Measurements from ENCODE around the gene COTL1. TPM values are rescaled to one million over a fixed set of nuclear protein-coding genes. Genes with fewer than 3 reads are reported as not detected.

COTL1 gene
- total and polyA plus RNA-seq, 4 donors: 12.0 to 59.5 (median 23.0) TPM

GRCh38 chr16:84637709-84638108 is 19.8 kb upstream of the COTL1 start:
- H3K4me1 ChIP-seq (ENCODE audit: control insufficient read depth in 4 of 4, insufficient read depth in 4 of 4, low read length in 3 of 4): peaks cover 3 to 14% (median 5%) of the 10 kb centered on the region in 4 donors
- no peak overlapping the region for H3K9ac ChIP-seq (ENCODE audit: low read depth in 1 of 2, low read length in 2 of 2)
- no peak overlapping the region for H3K27ac ChIP-seq (ENCODE audit: low read depth in 1 of 2, low read length in 2 of 2)
- no peak for DNase-seq (ENCODE audit: low spot score)
- H3K4me3 ChIP-seq (ENCODE audit: low read depth in 1 of 3, low read length in 3 of 3): no peak overlapping the region
- H3K9me3 ChIP-seq (ENCODE audit: control insufficient read depth in 4 of 4, low read length in 3 of 4): no peaks in the 10 kb centered on the region
- TF ChIP-seq NR2F2 (IDR thresholded peaks at IDR 0.05): no peak
- TF ChIP-seq FOXA2 (IDR thresholded peaks at IDR 0.05): no peak
- no peak for TF ChIP-seq MAX (IDR thresholded peaks at IDR 0.05)
- no peak for TF ChIP-seq SP1 (IDR thresholded peaks at IDR 0.05)
- no peaks in the 10 kb centered on the region for H3K36me3 ChIP-seq (ENCODE audit: control insufficient read depth in 4 of 4, insufficient read depth in 3 of 4, low read depth in 1 of 4, low read length in 3 of 4)
- 92% methylated on average over 4 of the region's 4 CpGs for WGBS
- no peaks in the 10 kb centered on the region for H3K27me3 ChIP-seq (ENCODE audit: control insufficient read depth in 4 of 4, insufficient read depth in 4 of 4, low read length in 3 of 4)

GRCh38 chr16:84635702-84636101 is 17.8 kb upstream of the COTL1 start:
- no peak overlapping the region for H3K9ac ChIP-seq (ENCODE audit: low read depth in 1 of 2, low read length in 2 of 2)
- WGBS: 40% methylated on average over 8 of the region's 8 CpGs
- peaks cover 2 to 10% (median 5%) of the 10 kb centered on the region in 4 donors for H3K4me1 ChIP-seq (ENCODE audit: control insufficient read depth in 4 of 4, insufficient read depth in 4 of 4, low read length in 3 of 4)
- no peak for DNase-seq (ENCODE audit: low spot score)
- no peak overlapping the region for H3K27ac ChIP-seq (ENCODE audit: low read depth in 1 of 2, low read length in 2 of 2)
- TF ChIP-seq HNF4A (conservative IDR thresholded peaks at IDR 0.05): peak; percentile 29 to 52
- TF ChIP-seq EGR1 (IDR thresholded peaks at IDR 0.05; ENCODE audit: low read depth in 2 of 2): peak; percentile 54 to 62
- peak in 1 of 2 donors; percentile 30 for TF ChIP-seq JUND (IDR thresholded peaks at IDR 0.05)
- no peak for TF ChIP-seq RAD21 (IDR thresholded peaks at IDR 0.05)
- TF ChIP-seq SP1 (IDR thresholded peaks at IDR 0.05): no peak
- TF ChIP-seq REST (IDR thresholded peaks at IDR 0.05): no peak
- no peak for TF ChIP-seq FOXA1 (IDR thresholded peaks at IDR 0.05)
- TF ChIP-seq GABPA (IDR thresholded peaks at IDR 0.05 in 1 of 2, conservative IDR thresholded peaks at IDR 0.05 in 1 of 2): no peak
- no peak for TF ChIP-seq TAF1 (conservative IDR thresholded peaks at IDR 0.05)
- peak; percentile 92 for TF ChIP-seq MAX (IDR thresholded peaks at IDR 0.05)
- TF ChIP-seq RXRA (IDR thresholded peaks at IDR 0.05): peak in 1 of 2 donors; percentile 46
- no peak for TF ChIP-seq FOXA2 (IDR thresholded peaks at IDR 0.05)
- no peak for TF ChIP-seq HNF4G (IDR thresholded peaks at IDR 0.05)
- no peaks in the 10 kb centered on the region for H3K9me3 ChIP-seq (ENCODE audit: control insufficient read depth in 4 of 4, low read length in 3 of 4)
- no peaks in the 10 kb centered on the region for H3K36me3 ChIP-seq (ENCODE audit: control insufficient read depth in 4 of 4, insufficient read depth in 3 of 4, low read depth in 1 of 4, low read length in 3 of 4)
- H3K27me3 ChIP-seq (ENCODE audit: control insufficient read depth in 4 of 4, insufficient read depth in 4 of 4, low read length in 3 of 4): no peaks in the 10 kb centered on the region
- no peak overlapping the region for H3K4me3 ChIP-seq (ENCODE audit: low read depth in 1 of 3, low read length in 3 of 3)

GRCh38 chr16:84633622-84634021 is 15.7 kb upstream of the COTL1 start:
- 32% methylated on average over 9 of the region's 9 CpGs for WGBS
- Histone ChIP-seq H3K4me1 (ENCODE audit: control insufficient read depth in 4 of 4, insufficient read depth in 4 of 4, low read length in 3 of 4) (peaks cover 2 to 10% (median 6%) of the 10 kb centered on the region in 4 donors), H3K9ac (ENCODE audit: low read depth in 1 of 2, low read length in 2 of 2) (no peak overlapping the region), H3K27me3 (ENCODE audit: control insufficient read depth in 4 of 4, insufficient read depth in 4 of 4, low read length in 3 of 4) (no peaks in the 10 kb centered on the region), H3K4me3 (ENCODE audit: low read depth in 1 of 3, low read length in 3 of 3) (no peak overlapping the region), H3K36me3 (ENCODE audit: control insufficient read depth in 4 of 4, insufficient read depth in 3 of 4, low read depth in 1 of 4, low read length in 3 of 4) (no peaks in the 10 kb centered on the region), H3K27ac (ENCODE audit: low read depth in 1 of 2, low read length in 2 of 2) (no peak overlapping the region), H3K9me3 (ENCODE audit: control insufficient read depth in 4 of 4, low read length in 3 of 4) (no peaks in the 10 kb centered on the region)
- no peak for DNase-seq (ENCODE audit: low spot score)
- no peak for TF ChIP-seq GABPA (IDR thresholded peaks at IDR 0.05 in 1 of 2, conservative IDR thresholded peaks at IDR 0.05 in 1 of 2)
- no peak for TF ChIP-seq ZBTB33 (IDR thresholded peaks at IDR 0.05)
- peak; percentile 88 for TF ChIP-seq NR2F2 (IDR thresholded peaks at IDR 0.05)
- TF ChIP-seq SP1 (IDR thresholded peaks at IDR 0.05): peak; percentile 53
- peak in 1 of 2 donors; percentile 22 for TF ChIP-seq RAD21 (IDR thresholded peaks at IDR 0.05)
- TF ChIP-seq FOXA2 (IDR thresholded peaks at IDR 0.05): peak; percentile 15
- TF ChIP-seq JUND (IDR thresholded peaks at IDR 0.05): no peak
- no peak for TF ChIP-seq MAX (IDR thresholded peaks at IDR 0.05)
- no peak for TF ChIP-seq EGR1 (IDR thresholded peaks at IDR 0.05; ENCODE audit: low read depth in 2 of 2)
- TF ChIP-seq HNF4A (conservative IDR thresholded peaks at IDR 0.05): peak in 1 of 2 donors; percentile 22
- no peak for TF ChIP-seq REST (IDR thresholded peaks at IDR 0.05)
- TF ChIP-seq TAF1 (conservative IDR thresholded peaks at IDR 0.05): no peak
- no peak for TF ChIP-seq FOXA1 (IDR thresholded peaks at IDR 0.05)
- peak; percentile 48 to 49 for TF ChIP-seq RXRA (IDR thresholded peaks at IDR 0.05)

Data from liver (tissue), 9 donors.